AG09319 (cell line): ENCODE results near the gene SASH1.
"Not testable (repeated sequence)": the region's sequence is repeated elsewhere in the genome, so short reads cannot be mapped to it uniquely, and the experiment has no call there.

Source experiments
- DNase-seq: peaks from one replicate; pipeline ENCODE4 v3.0.0-alpha.2; 2010; ENCODE audit warnings: low read depth; ENCODE audit errors: extremely low read depth
- TF ChIP-seq, protein P1 (sequence below): IDR thresholded peaks from 2 replicates; pipeline ENCODE4 v1.5.1; 2011; ENCODE audit warnings: low read depth, mild to moderate bottlenecking, inconsistent platforms, low read length, moderate library complexity

SASH1 gene

DNA sequence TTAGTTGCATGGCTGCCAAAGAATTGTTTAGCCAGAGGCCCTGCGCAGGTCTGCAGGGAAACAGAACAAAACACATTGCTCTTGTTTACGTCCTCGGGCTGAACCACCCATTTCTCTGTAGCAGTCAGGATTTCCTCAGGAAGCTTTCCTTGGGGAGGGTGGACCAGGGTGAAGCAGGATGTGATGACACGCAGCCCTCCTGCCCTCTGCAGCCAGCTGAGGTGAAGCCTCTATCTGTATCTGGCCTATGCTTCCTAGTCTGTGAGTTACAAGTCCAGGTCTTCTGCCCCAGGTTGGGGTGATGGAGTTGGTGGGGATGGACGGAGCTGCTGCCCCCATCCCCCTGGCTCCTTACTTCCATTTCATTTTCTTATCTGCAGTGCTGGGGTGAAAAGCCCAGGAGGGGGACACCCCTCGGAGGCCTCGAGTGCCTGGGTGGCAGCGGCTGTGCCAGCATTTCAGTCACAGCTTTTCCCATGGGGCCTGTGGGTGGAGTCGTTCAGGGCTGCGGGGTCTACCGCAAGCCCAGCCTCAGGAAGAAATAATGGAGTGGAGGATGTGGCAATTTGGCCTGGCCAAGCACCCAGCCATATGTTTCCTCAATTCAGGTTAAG, 24.9 kb downstream of the SASH1 start:
- TF ChIP-seq, protein P1, sequence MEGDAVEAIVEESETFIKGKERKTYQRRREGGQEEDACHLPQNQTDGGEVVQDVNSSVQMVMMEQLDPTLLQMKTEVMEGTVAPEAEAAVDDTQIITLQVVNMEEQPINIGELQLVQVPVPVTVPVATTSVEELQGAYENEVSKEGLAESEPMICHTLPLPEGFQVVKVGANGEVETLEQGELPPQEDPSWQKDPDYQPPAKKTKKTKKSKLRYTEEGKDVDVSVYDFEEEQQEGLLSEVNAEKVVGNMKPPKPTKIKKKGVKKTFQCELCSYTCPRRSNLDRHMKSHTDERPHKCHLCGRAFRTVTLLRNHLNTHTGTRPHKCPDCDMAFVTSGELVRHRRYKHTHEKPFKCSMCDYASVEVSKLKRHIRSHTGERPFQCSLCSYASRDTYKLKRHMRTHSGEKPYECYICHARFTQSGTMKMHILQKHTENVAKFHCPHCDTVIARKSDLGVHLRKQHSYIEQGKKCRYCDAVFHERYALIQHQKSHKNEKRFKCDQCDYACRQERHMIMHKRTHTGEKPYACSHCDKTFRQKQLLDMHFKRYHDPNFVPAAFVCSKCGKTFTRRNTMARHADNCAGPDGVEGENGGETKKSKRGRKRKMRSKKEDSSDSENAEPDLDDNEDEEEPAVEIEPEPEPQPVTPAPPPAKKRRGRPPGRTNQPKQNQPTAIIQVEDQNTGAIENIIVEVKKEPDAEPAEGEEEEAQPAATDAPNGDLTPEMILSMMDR, result no peak
- DNase-seq, result peak; percentile 36

DNA sequence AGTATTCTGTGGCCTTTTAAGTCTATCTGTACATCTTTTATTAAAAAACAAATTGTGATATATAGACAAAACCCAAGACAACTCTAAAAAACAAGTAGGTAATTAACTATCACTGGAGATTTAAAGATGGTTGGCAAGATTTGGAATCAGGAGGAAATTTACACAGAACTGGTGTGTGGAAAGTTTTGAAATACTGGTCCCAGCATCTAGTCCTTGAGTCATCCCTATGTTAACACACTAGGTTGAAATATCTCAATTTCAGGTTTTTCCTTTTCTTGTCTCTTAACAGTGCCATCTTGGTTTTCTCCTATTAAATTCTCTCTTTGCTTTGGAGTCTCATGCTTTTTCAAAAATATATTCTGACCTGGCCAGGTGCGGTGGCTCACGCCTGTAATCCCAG, 27.5 kb downstream of the SASH1 start:
- DNase-seq, result no peak
- TF ChIP-seq, protein P1, result no peak

DNA sequence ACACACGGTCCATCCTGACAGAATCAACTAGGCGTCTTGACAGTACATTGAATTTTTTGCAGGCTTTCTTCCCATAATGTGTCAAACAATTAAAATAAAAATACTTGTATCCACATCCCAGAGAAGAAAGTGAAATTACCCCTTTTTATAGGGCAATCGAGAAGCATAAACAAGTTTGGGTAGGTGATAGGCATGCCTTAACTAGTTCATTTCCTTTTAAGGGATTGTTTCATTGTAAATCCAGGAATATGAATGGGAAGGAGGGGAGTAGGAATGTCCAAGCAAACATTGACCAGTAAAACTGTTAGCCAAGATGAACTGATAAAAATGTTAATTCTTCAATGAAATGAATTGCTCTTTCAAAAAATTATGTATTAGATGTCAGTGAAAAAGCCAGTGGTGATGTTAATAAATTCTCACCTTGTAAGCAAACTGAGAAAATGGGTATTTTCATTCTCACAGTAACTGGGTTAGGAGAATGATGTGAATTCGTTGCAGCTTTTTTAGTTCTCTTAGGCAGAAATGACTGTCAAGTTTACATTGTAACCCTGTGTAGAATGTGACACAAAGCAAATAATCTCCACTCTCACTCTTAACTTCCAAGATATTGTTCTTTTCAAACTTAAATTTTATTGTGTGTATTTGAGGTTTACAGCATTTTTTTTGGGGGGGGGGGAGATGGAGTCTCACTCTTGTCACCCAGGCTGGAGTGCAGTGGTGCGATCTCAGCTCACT, 31.6 kb downstream of the SASH1 start:
- DNase-seq, result no peak
- TF ChIP-seq, protein P1, result no peak

DNA sequence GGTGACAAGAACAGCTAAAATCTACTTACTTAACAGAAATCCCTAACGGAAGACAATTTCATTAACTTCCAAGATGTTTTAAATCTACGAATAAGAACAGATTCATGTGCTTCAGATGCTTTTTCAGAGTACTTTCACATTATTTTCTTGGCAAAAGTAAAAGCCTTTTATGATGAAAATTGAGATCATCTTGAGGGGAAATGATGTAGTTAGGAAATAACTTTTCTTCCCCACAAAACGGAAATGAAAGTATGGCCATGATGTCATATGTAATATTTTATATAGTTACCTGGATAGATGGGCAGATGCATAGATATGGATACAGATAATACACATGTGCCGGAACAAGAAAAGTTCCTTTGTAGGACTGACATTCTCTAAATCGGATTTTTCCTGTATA, 32.8 kb downstream of the SASH1 start:
- TF ChIP-seq, protein P1, result no peak
- no peak for DNase-seq

DNA sequence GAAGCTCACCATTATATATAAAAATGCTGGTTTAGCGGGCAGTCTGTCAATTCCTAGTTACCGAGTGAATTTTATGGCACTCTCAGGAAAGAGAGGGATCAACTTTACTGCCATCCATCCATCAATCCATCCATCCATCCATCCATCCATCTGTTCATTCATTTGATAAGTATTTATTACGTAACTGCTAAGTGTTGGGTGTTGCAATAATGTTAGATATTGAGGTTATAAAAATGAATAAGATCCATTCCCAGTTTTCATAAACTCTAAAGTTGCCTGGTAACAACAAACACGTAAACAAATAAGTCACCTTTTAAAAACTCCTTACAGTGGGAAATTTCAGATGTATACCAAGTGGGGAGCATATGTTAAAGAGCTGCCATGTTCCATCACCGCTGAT, 36.8 kb downstream of the SASH1 start:
- TF ChIP-seq, protein P1, result no peak
- DNase-seq, result no peak

DNA sequence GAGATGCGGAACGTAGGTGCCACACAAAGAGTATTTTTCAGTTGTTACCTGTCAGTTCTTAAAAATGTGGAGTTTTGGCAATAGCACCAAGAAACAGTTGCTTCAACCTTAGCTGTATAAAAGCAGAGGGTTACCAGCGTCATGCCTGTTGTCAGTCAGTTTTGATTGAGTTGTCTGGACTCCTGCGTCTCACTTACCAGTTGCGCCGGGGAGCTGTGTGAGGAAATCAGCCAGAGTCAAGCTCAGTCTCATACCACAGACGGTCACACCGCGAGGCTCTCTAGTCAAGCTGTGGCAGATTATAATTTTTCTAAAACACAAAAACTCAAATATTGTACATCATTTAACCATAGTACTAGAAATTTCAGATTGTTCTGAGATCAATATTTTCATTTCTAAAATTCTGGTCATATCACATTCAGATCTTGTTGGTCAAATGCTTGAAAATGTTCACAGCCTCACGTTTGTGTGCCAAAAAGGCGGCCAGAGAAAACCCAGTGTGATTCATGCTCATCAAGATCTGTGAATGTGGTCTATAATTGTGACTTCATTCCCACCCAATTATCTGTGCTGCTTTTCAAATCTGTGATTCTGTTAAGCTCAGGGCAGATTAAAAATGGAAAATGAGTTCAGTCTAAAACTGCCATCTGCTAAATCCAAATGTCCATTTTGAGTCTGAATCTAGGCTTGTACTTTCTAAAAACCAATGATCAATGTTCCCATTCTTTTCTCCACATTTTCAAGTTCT, 37.5 kb downstream of the SASH1 start:
- TF ChIP-seq, protein P1, result no peak
- no peak for DNase-seq

DNA sequence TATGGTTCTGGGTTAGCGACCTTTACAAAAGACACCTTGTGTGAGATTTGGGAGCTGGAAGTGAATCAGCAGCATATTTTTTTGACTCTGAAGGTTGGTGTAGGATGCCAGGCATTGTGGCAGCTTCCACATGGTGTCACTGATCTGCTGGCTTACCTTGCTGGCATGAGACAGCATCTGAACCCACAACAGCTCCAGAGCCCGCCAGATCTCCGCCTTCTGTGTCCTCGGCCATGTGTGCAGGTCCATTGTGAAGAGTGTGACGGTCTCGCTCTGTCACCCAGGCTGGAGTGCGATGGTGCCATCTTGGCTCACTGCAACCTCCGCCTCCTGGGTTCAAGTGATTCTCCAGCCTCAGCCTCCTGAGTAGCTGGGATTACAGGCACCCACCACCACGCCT, 39.4 kb downstream of the SASH1 start:
- DNase-seq, result not testable (repeated sequence)
